Measurements from ENCODE around the gene PGBD5.

- TF ChIP-seq CTCF (IDR thresholded peaks at IDR 0.05) (no peak), POLR2A (IDR thresholded peaks at IDR 0.05) (no peak)
These were observed 49.8 kb downstream of the PGBD5 start for GRCh38 chr1:230376296-230376695.
